ENCODE measurements around the gene SMAD2. TPM values are rescaled to one million over a fixed set of nuclear protein-coding genes. Genes with fewer than 3 reads are reported as not detected.

The SMAD2 gene
- total RNA-seq, 4 donors from 2014 or later: 64.2 to 90.7 (median 77.0) TPM

DNA sequence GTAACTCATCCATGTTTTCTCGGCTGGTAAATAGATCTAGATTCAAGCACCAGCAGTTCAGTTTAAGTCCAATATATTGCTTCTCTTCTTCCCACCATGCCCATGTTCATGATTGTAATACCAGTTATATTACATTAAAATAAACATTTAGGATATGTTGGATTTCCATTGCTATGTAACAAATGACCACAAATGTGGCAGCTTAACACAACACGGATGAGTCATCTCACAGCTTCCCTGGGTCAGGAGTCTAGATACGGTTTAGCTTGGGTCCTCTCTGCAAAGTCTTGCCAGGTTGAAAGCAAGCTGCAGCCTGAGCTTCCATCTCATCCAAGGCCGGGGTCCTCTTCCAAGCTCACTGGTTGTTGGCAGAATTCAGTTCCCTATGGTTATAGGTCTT, 39.4 kb upstream of the SMAD2 start:
- TF ChIP-seq, protein P1, sequence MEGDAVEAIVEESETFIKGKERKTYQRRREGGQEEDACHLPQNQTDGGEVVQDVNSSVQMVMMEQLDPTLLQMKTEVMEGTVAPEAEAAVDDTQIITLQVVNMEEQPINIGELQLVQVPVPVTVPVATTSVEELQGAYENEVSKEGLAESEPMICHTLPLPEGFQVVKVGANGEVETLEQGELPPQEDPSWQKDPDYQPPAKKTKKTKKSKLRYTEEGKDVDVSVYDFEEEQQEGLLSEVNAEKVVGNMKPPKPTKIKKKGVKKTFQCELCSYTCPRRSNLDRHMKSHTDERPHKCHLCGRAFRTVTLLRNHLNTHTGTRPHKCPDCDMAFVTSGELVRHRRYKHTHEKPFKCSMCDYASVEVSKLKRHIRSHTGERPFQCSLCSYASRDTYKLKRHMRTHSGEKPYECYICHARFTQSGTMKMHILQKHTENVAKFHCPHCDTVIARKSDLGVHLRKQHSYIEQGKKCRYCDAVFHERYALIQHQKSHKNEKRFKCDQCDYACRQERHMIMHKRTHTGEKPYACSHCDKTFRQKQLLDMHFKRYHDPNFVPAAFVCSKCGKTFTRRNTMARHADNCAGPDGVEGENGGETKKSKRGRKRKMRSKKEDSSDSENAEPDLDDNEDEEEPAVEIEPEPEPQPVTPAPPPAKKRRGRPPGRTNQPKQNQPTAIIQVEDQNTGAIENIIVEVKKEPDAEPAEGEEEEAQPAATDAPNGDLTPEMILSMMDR (IDR thresholded peaks at IDR 0.05; ENCODE audit: low read depth): no peak

GRCh38 chr18:47968721-47969120, 38.3 kb upstream of the SMAD2 start:
- TF ChIP-seq, protein P1 (IDR thresholded peaks at IDR 0.05; ENCODE audit: low read depth): no peak

- TF ChIP-seq, protein P1 (IDR thresholded peaks at IDR 0.05; ENCODE audit: low read depth): no peak
These were observed 37.7 kb upstream of the SMAD2 start for GRCh38 chr18:47968006-47968676.

DNA sequence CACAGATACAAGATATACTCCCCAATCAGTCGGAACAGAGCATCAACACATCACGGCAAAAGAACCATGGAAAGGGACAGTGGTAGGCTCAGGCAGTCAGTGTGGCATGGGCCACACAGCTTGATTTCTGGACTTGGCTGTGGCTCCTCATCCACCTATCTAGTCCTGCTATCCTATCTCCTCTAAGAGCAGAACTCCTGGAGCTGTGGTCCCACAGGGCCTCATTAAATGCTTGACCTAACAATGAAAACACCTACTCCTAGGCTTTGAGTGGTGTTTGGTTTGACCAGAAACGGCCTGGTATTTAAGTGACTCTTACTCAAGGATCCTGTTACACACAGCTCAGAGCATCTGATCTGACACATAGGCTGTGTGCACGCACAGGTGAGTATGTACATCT, 33.6 kb upstream of the SMAD2 start:
- TF ChIP-seq, protein P1 (IDR thresholded peaks at IDR 0.05; ENCODE audit: low read depth): no peak

GRCh38 chr18:47953471-47953931, 23.0 kb upstream of the SMAD2 start:
- TF ChIP-seq, protein P1 (IDR thresholded peaks at IDR 0.05; ENCODE audit: low read depth): no peak

DNA sequence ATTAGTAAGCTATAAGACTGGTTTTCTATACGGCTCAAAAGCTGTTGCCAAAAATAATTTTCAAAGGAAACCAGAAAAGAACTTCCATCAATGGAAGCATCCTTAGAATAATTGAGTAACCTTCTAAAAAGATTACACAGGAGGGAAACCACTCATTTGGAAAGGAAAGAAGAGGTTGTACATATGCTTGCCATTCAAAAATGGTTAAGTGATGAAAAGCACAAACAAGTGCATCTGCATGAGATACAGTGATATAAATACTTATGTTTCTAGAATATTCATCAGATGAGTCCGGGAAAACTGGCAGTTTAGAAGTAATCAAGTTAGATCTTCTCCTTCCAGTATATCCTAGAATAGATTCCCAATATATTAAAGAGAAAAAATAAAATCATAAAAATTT, 20.1 kb upstream of the SMAD2 start:
- TF ChIP-seq, protein P1 (IDR thresholded peaks at IDR 0.05; ENCODE audit: low read depth): no peak

- TF ChIP-seq, protein P1 (IDR thresholded peaks at IDR 0.05; ENCODE audit: low read depth): no peak
These were observed 18.7 kb upstream of the SMAD2 start for GRCh38 chr18:47949202-47949601.
